Measurements from ENCODE around the gene NEK10.

NEK10 gene

DNA sequence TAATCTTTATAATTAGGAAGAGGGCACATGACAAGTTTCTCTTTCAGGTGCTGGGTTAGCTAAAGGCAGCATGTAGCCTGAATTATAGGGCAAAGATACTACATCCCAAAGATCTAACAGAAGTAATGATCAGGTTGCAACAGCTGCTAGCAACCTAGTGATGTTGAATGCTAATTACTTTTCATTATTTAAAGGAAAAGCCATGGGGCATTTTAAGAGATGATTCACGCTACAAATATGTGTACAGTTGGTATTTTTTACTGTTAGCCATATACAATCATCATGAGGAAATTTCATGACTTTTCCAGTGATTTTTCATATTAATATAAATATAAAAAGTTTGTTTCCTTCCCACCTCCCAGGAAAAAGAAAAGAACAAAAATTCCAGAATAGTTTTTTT lies 43.0 kb downstream of the NEK10 start:
- no peak overlapping the region for H3K4me3 ChIP-seq (ENCODE audit: control insufficient read depth, low read depth, low read length)
- DNase-seq (ENCODE audit: low read depth), result no peak
- TF ChIP-seq, protein P1, sequence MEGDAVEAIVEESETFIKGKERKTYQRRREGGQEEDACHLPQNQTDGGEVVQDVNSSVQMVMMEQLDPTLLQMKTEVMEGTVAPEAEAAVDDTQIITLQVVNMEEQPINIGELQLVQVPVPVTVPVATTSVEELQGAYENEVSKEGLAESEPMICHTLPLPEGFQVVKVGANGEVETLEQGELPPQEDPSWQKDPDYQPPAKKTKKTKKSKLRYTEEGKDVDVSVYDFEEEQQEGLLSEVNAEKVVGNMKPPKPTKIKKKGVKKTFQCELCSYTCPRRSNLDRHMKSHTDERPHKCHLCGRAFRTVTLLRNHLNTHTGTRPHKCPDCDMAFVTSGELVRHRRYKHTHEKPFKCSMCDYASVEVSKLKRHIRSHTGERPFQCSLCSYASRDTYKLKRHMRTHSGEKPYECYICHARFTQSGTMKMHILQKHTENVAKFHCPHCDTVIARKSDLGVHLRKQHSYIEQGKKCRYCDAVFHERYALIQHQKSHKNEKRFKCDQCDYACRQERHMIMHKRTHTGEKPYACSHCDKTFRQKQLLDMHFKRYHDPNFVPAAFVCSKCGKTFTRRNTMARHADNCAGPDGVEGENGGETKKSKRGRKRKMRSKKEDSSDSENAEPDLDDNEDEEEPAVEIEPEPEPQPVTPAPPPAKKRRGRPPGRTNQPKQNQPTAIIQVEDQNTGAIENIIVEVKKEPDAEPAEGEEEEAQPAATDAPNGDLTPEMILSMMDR (IDR thresholded peaks at IDR 0.05; ENCODE audit: control insufficient read depth, insufficient read depth, low read depth, low read length, missing control alignments), result no peak

DNA sequence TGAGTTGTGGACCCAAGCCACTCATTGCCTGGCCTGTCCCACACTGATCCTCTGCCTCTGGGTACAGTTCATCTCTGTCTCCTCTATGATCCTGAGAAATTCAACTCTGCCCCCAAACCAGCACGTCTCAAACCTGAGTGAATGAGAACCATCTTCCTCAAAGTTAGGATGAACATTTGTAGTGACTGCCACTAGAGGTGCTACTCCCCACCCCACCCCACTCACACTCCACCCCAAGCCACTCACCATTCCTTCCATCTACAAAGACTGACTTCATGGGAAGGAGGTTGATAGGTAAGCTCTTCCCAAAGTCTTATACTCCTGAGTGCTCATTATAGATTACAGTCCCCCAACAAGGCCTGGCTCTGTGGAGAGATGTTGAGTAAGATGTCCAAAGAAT lies 43.8 kb downstream of the NEK10 start:
- no peak for DNase-seq (ENCODE audit: low read depth)
- H3K4me3 ChIP-seq (ENCODE audit: control insufficient read depth, low read depth, low read length), result no peak overlapping the region
- TF ChIP-seq, protein P1 (IDR thresholded peaks at IDR 0.05; ENCODE audit: control insufficient read depth, insufficient read depth, low read depth, low read length, missing control alignments), result no peak

DNA sequence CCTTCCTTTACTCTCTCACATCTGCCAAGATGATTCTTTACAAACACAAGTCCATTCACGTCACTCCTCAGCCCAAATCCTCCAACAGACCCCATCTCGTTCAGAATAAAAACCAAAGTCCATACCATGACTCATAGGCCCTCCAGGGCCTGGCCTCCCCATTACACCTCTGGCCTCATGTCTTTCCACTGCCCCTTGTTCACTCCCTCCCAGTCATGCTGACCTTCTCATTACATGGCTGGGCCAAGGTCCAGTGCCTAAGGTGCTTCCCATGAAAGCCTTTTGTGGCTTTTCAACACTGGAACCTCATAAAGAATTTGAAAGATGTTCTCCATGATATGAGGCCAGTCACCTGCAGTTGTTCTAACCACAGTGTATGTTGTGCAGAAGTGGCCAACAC lies 44.5 kb downstream of the NEK10 start:
- TF ChIP-seq, protein P1 (IDR thresholded peaks at IDR 0.05; ENCODE audit: control insufficient read depth, insufficient read depth, low read depth, low read length, missing control alignments), result no peak

DNA sequence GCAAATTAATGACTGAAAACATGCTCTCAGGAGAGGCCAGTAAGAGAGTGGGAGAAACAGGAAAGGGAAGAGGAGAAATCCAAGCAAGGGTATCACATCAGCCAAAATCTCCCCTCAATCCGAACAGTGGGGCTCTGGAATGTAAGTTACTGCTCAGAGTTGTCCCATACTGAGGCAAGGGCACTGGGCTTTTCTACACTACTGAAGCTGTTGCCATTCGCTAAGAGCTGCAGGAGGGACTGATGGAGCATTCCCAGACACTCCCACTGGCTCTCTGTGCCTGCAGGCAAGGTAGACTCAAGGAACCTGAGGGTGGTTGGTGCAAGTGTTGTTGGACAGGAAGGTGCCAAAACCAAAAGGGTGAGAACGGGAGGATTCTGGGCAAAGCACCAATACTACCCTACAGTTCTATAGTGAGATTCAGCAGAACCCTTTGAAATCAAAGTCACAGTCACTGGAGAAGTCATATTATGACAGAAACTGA lies 46.1 kb downstream of the NEK10 start:
- TF ChIP-seq, protein P1 (IDR thresholded peaks at IDR 0.05; ENCODE audit: control insufficient read depth, insufficient read depth, low read depth, low read length, missing control alignments), result no peak
- H3K4me3 ChIP-seq (ENCODE audit: control insufficient read depth, low read depth, low read length), result no peak overlapping the region
- no peak for DNase-seq (ENCODE audit: low read depth)

More for the DNA sequence above, 44.5 kb downstream of the NEK10 start:
- no peak overlapping the region for H3K4me3 ChIP-seq (ENCODE audit: control insufficient read depth, low read depth, low read length)
- DNase-seq (ENCODE audit: low read depth), result no peak

DNA sequence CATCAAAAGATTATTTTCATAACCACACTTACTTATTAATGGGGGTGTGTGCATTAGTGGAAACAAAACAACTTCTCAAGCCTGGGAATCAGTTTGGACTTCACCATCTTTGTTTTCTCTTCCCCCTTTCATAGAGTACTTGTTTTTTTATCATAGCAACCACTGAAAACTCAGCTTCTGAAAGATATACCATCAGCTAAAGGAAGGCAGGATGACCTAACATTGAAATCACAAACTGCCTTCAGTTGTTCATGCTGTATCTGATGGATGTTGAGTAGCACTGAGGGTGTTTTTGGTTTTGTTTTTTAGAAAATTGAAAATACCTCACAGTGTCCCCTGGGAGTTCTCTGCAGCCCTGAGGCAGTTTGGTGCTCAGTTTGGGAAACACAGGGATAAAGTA lies 46.5 kb downstream of the NEK10 start:
- TF ChIP-seq, protein P1 (IDR thresholded peaks at IDR 0.05; ENCODE audit: control insufficient read depth, insufficient read depth, low read depth, low read length, missing control alignments), result no peak
- H3K4me3 ChIP-seq (ENCODE audit: control insufficient read depth, low read depth, low read length), result no peak overlapping the region
- no peak for DNase-seq (ENCODE audit: low read depth)

DNA sequence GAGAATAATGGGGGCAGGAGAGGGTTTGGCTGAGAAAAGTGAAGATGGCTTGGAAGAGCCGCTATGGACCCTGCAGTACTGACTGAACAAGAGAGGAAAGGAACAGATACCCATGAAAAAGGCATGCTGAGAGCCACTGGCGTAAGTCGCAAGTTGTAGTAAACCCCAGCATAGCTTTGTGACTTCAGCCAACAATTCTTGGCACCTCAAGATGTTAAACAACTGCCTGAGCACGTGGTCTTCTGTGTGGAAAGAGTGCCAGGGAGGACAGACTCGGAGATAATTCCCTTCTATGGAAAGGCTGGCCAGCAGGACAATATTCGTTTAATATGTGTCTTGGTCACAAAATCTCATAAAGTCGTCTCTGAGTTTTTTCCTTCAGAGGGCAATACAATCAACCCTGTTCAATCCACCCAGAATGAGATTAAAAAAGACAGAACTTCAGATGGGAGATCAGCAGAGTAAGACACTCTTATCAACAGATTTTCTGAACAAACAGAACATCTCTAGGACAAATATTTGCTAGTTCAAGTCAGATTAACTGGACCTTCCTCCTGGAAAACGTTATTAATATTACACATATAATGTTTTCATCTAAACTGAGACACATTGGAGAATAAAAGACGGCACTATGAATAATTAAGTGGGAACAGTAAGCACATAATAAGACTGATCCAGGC lies 49.2 kb downstream of the NEK10 start:
- H3K4me3 ChIP-seq (ENCODE audit: control insufficient read depth, low read depth, low read length), result no peak overlapping the region
- TF ChIP-seq, protein P1 (IDR thresholded peaks at IDR 0.05; ENCODE audit: control insufficient read depth, insufficient read depth, low read depth, low read length, missing control alignments), result no peak
- DNase-seq (ENCODE audit: low read depth), result no peak
